Aorta (tissue), 5 donors: ENCODE measurements around the gene MICAL3. TPM values are rescaled to one million over a fixed set of nuclear protein-coding genes. Genes with fewer than 3 reads are reported as not detected.

ENCODE experiments used
- ATAC-seq: fragments of 200-7000 bp; cut with Tn5 transposase; one replicate; pipeline ENCODE4 v1.9.1; 2022; ENCODE audit warnings: moderate library complexity; ENCODE audit not compliant: low FRiP score
- DNase-seq, 2 donors: peaks; one replicate each; pipeline ENCODE4 v3.0.0-alpha.2; 2020
- H3K27ac ChIP-seq, 2 donors: one replicate each; pipeline ENCODE4 v1.5.1; 2013; ENCODE audit warnings: low read length in 2 of 2, mild to moderate bottlenecking in 2 of 2, moderate library complexity in 2 of 2, control low read depth in 1 of 2, inconsistent platforms in 1 of 2, low read depth in 1 of 2
- H3K27me3 ChIP-seq, 2 donors: one replicate each; pipeline ENCODE4 v1.6.1; 2013; ENCODE audit warnings: control low read depth in 1 of 2, low read length in 1 of 2, mild to moderate bottlenecking in 1 of 2, moderate library complexity in 1 of 2; ENCODE audit not compliant: insufficient read depth in 2 of 2, control insufficient read depth in 1 of 2
- H3K36me3 ChIP-seq, 2 donors: one replicate each; pipeline ENCODE4 v1.6.1; 2013; ENCODE audit warnings: control low read depth in 1 of 2, low read length in 1 of 2, mild to moderate bottlenecking in 1 of 2; ENCODE audit not compliant: insufficient read depth in 2 of 2, control insufficient read depth in 1 of 2
- H3K4me1 ChIP-seq, 2 donors: one replicate each; pipeline ENCODE4 v1.6.1; 2013; ENCODE audit warnings: low read length in 2 of 2, control low read depth in 1 of 2, mild to moderate bottlenecking in 1 of 2, moderate library complexity in 1 of 2; ENCODE audit not compliant: insufficient read depth in 2 of 2, control insufficient read depth in 1 of 2
- H3K4me3 ChIP-seq, 2 donors: one replicate each; pipeline ENCODE4 v1.5.1; 2013; ENCODE audit warnings: low read length in 2 of 2, control low read depth in 1 of 2, mild to moderate bottlenecking in 1 of 2
- H3K9me3 ChIP-seq: one replicate; pipeline ENCODE4 v1.6.1; 2013; ENCODE audit warnings: mild to moderate bottlenecking, low read length; ENCODE audit not compliant: control insufficient read depth
- WGBS, 2 donors: extraction: QIAGEN DNeasy Blood & Tissue Kit; methylation state at CpG; one replicate each; pipeline ENCODE4 v1.1.7; 2013; 5-methylcytosine and 5-hydroxymethylcytosine counted together
- intact Hi-C, 2 donors: fragments of 100-400 bp; cut with DNase I; formaldehyde crosslinking; loops; one replicate each; pipeline versions ENCODE4 v1.14.2 to v1.15.0; 2022
- microRNA-seq, 2 donors: library from miRNA; unstranded; fragments of <30 nt; microRNA quantifications; one replicate each; pipeline ENCODE4 v1.2.0, GENCODE V29; 2020
- polyA plus RNA-seq, 2 donors: library from polyadenylated mRNA; stranded (reverse); fragments of 200-250 nt; gene quantifications; one replicate each; pipeline ENCODE4 v1.2.3, GENCODE V29; 2013
- total RNA-seq, 2 donors: library from RNA; stranded (reverse); fragmentation: NEBNext Ultra II Directional; extraction: Animal tissue kit (Norgen Biotek cat#: 25700); gene quantifications; one replicate each; pipeline ENCODE4 v1.2.1, GENCODE V29; 2021
- donor health status: healthy with polysubstance abuse.
- donor health status: Bipolar disorder and iron deficiency.
- donor health status: DM: no; HTN: no; CAD: no.
- donor health status: DM: no; HTN: no; CAD: no.
- donor health status: DM: yes; HTN: yes; CAD: no.

Gene MICAL3
- total and polyA plus RNA-seq, 4 donors: 3.9 to 123 (median 64.3) TPM

GRCh38 chr22:17739196-17739975 is 285.0 kb downstream of the MICAL3 start:
- no peak overlapping the region for H3K4me3 ChIP-seq
- H3K27ac ChIP-seq: no peak overlapping the region
- no peaks in the 10 kb centered on the region for H3K9me3 ChIP-seq
- no peaks in the 10 kb centered on the region for H3K36me3 ChIP-seq
- DNase-seq: no peak
- WGBS, 2 donors: 91 to 93% methylated on average over 36 of the region's 36 CpGs
- intact Hi-C loops: no loop called here
- no peaks in the 10 kb centered on the region for H3K4me1 ChIP-seq
- no peak for ATAC-seq
- no peaks in the 10 kb centered on the region for H3K27me3 ChIP-seq

- DNase-seq (no peak), ATAC-seq (no peak)
- 91 to 92% methylated on average over 21 of the region's 21 CpGs for WGBS, 2 donors
These were observed 285.8 kb downstream of the MICAL3 start for GRCh38 chr22:17738386-17739128.

More at GRCh38 chr22:17738386-17739128, 285.8 kb downstream of the MICAL3 start:
- Histone ChIP-seq H3K27me3 (no peaks in the 10 kb centered on the region), H3K27ac (no peak overlapping the region), H3K9me3 (no peaks in the 10 kb centered on the region), H3K4me3 (no peak overlapping the region), H3K4me1 (no peaks in the 10 kb centered on the region), H3K36me3 (peaks cover 0 to 2% of the 10 kb centered on the region in 2 donors)
- intact Hi-C loops: no loop called here

Small RNA genes lying within 50 kb of the gene (microRNA-seq; reads per million reads assigned to microRNA genes)
- gene MIR3198-1 (0 reads per million in 2 donors), gene MIR648 (0 reads per million in 2 donors)

Other genes starting within 250 kb of the MICAL3 start
- 10 to 100 TPM; 28.5 to 34.1 TPM for gene PEX26, start 53.4 kb upstream of the MICAL3 start, total RNA-seq
- 10 to 100 TPM; 10.9 to 14.5 TPM for gene PEX26, start 53.4 kb upstream of the MICAL3 start, polyA plus RNA-seq
- gene TUBA8, start 86.2 kb upstream of the MICAL3 start, total RNA-seq: 1 to 10 TPM; 2.6 to 3.1 TPM
- gene TUBA8, start 86.2 kb upstream of the MICAL3 start, polyA plus RNA-seq: 1 to 10 TPM; 1.6 to 2.7 TPM
- gene USP18, start 125.6 kb upstream of the MICAL3 start, total RNA-seq: 1 to 10 TPM; 4.3 to 4.4 TPM
- 1 to 10 TPM; 1.3 to 3.0 TPM for gene USP18, start 125.6 kb upstream of the MICAL3 start, polyA plus RNA-seq